DMS114 treated with DMSO at 0.1 percent for 48 hours (cell line): Measurements from ENCODE around the gene MED28.
"Not testable (repeated sequence)": the region's sequence is repeated elsewhere in the genome, so short reads cannot be mapped to it uniquely, and the experiment has no call there.

ENCODE experiments used
- DNase-seq: peaks from one replicate; lab custom pipeline; 2025; ENCODE audit not compliant: unreplicated experiment; lab: John Stamatoyannopoulos, UW

The MED28 gene

DNA sequence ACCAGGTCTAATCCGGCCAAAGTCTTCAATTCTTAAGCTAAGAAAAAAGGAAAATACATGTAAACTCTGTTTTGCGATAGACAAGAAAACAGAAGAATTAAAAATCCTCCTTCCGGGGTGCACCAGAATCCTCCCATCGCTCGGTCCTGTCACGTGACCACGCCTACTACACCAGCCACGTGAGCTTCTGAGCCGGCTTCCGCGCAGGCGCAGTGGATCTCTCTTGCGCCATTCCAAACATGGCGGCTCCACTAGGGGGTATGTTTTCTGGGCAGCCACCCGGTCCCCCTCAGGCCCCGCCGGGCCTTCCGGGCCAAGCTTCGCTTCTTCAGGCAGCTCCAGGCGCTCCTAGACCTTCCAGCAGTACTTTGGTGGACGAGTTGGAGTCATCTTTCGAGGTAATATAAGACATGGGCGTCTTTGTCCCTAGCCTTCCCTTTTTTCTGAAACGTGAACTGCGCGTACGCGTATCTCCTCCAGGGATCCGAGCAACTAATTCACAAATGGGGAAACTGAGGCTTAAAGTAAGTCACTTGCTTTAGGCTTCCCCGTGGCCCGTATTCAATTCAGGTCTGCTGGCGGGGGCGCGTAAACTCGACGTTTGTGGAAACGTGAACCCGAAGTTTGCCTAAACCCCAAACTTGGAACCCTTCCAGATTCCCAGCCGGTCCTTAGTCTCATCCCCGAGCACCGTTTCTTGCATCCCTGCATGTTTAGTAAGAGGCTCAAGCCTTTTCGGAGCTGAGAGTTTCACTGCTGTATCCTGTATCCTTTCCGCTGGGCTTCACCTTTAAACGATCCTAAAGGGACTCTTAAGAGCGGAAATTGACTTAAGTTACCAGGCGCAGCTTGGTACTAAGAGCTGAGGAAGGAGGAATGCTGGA, at the start of gene MED28:
MED28 (plus strand) TSS at position 226 of the 884 bp plus-strand sequence; CDS start at position 240, 14 bp downstream.
- peak; percentile 91 for DNase-seq

- no peak for DNase-seq
These were observed 48.6 kb upstream of the MED28 start for GRCh38 chr4:17565846-17566245.

DNA sequence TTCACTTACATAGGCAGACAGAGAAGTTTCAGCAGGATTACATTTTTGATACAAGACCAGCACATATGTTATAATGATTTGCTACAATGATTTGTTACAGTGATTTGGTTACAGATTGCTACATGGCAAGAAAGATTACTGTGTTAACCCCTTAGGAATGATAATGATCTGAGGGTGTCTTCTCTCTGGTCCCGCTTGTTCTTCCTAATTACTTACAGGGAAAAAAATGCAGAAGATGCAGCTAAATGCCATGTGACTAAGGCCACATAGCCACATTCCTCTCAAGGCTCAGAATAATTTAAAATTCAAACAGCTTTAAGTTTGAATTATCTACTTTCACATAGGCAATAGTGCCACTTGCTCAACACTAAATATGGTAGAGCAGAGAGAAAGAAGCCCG, 47.2 kb upstream of the MED28 start:
- no peak for DNase-seq

DNA sequence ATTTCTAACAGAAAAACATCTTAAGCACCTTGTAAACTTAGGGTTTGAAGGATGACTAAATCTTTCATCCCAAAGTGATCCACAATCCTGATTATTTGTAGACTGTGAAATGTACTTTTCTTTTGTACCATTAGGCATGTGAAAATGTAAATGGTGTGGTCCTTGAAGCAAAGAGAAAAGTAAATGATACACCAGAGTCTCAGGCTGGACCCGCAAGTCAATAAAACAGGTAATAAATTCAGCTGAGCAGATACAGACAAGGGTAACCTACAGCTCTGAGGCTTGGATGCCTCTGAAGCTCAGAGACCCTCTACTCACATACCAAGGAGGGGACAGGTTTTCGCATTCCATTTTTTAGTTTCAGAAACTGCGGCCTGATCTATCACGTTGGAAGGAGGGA, 40.2 kb upstream of the MED28 start:
- DNase-seq = no peak

DNA sequence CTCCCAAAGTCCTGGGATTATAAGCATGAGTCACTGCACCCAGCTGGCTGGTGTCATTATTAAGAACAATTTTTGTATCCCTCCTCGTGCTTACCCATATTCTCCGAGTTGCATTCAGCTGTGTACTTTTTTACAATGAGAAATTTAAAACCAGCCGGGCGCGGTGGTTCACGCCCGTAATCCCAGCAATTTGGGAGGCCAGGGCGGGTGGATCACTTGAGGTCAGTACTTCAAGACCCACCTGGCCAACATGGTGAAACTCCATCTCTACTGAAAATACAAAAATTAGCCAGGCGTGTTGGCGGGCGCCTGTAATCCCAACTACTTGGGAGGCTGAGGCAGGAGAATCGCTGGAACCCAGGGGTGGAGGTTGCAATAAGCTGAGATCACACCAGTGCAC, 39.3 kb upstream of the MED28 start:
- DNase-seq = not testable (repeated sequence)

DNA sequence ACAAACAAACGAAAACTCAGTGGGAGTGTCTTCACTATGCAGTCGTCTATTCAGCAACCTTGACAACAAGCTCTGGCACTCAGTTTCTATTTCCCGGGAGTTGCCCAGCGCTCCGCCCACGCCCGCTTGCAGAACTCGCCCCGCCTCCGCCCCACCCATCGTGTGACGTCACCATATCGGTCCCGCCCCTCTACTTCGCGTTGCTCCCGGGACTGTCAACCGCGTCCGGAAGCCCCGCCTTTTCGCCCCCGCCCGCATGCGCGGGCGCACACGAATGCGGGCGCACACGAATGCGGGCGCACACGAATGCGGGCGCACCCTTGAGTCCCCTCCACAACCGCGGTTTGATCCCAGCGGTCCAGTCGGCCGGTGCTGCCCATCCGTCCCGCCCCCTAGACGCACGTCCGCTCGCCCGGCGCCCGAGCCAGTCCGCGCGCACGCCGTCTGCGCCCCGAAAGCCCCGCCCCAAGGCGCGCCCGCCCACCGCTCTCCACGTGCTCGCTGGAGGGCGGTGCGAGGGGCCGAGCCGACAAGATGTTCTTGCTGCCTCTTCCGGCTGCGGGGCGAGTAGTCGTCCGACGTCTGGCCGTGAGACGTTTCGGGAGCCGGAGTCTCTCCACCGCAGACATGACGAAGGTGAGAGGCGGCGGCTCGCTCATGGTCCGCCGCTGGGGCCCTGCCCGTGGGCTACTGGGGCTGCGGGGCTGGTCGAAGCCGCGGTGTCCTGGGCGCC, 37.3 kb upstream of the MED28 start, which contains the start of gene LAP3:
LAP3 (plus strand) TSS at position 267 of the 733 bp plus-strand sequence; CDS start at position 535, 268 bp downstream.
- peak; percentile 83 for DNase-seq

GRCh38 chr4:17577665-17578481, 36.6 kb upstream of the MED28 start:
- DNase-seq = no peak

- no peak for DNase-seq
These were observed 36.0 kb upstream of the MED28 start for GRCh38 chr4:17578482-17578891.

- no peak for DNase-seq
These were observed 33.5 kb upstream of the MED28 start for GRCh38 chr4:17580969-17581368.

- no peak for DNase-seq
These were observed 31.2 kb upstream of the MED28 start for GRCh38 chr4:17583276-17583675.

GRCh38 chr4:17583941-17584340, 30.5 kb upstream of the MED28 start:
- no peak for DNase-seq

GRCh38 chr4:17584521-17585213, 29.8 kb upstream of the MED28 start:
- no peak for DNase-seq

DNA sequence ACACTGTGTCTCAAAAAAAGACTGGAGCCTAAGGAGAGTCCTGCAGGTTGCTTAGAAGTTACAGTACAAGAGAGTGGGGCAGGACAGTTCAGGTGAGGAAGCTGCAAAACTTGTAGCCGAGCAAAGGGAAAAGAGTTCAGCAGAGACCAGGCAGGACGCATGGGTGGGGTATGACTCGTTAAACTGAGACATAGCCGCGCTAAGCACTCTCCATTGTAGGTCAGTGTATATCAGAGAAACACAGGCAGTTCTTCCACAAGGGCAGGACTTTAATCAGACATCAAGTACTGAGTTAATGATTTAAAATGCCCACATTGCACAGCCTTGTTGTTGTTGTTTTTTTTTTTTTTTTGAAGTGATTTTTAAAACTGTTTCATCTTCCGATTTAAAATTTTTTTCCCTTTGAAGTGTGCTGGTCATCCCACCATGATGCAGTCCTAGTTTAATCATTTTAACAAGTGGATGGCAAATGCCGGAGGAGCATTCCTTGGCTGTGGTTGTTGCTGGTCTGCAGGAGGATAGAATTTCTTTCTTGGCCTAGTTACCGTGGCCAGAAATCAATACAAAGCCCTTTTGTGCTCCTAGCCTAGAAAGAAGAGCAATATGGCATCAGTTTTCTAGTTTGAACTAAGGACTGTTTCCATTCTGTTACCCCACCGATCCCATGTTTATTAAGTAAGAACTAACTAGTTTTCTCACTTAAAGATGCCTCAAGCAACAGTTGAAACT, 27.2 kb upstream of the MED28 start:
- no peak for DNase-seq

- no peak for DNase-seq
These were observed 25.1 kb upstream of the MED28 start for GRCh38 chr4:17589355-17589754.

- no peak for DNase-seq
These were observed 18.9 kb upstream of the MED28 start for GRCh38 chr4:17595471-17596005.

- peak; percentile 12 for DNase-seq
These were observed 16.9 kb upstream of the MED28 start for GRCh38 chr4:17597517-17597916.

DNA sequence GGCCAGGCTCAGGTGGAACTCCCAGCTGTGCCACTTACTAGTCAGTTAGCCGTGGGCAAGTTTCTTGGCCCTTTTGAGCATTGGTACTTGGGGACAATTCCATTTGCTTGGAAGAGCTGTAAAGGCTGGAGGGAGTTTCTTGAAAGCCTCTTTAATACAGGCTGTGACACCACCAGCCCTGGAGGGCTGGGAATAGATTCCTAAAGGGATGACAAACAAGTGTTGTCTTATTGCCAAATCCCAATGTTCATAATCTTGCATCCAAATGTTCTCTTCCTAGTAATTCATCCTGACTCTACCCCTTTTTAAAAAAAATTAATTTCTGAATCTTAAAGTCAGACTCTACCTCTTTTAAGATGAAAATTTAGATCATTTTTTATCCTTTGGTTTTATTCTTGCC, 14.6 kb upstream of the MED28 start:
- no peak for DNase-seq

GRCh38 chr4:17605236-17605635, 9.2 kb upstream of the MED28 start:
- no peak for DNase-seq

- no peak for DNase-seq
These were observed 553 bp upstream of the MED28 start for GRCh38 chr4:17613761-17614415.
